NCI-H345 treated with DMSO at 0.1 percent for 48 hours (cell line): Measurements from ENCODE around the gene ANKRD33.

Source experiments
- DNase-seq: peaks from one replicate; lab custom pipeline; 2025; ENCODE audit not compliant: unreplicated experiment; lab: John Stamatoyannopoulos, UW

Gene ANKRD33

GRCh38 chr12:51887476-51888315, at the start of gene ANKRD33:
ANKRD33 (plus strand) TSS chr12:51888103; CDS start chr12:51888187, 84 bp downstream.
- no peak for DNase-seq

- no peak for DNase-seq
Observed at GRCh38 chr12:51838762-51839161, 49.1 kb upstream of the ANKRD33 start.

GRCh38 chr12:51839310-51839947, 48.5 kb upstream of the ANKRD33 start:
- no peak for DNase-seq

- no peak for DNase-seq
Observed at GRCh38 chr12:51840966-51841365, 46.9 kb upstream of the ANKRD33 start.

GRCh38 chr12:51841727-51842126, 46.2 kb upstream of the ANKRD33 start:
- no peak for DNase-seq

GRCh38 chr12:51844854-51845253, 43.0 kb upstream of the ANKRD33 start:
- DNase-seq, result no peak

GRCh38 chr12:51845482-51845881, 42.4 kb upstream of the ANKRD33 start:
- DNase-seq, result no peak

- no peak for DNase-seq
Observed at GRCh38 chr12:51846271-51846691, 41.6 kb upstream of the ANKRD33 start.

- no peak for DNase-seq
Observed at GRCh38 chr12:51846911-51847642, 40.8 kb upstream of the ANKRD33 start.

- DNase-seq, result no peak
Observed at GRCh38 chr12:51847643-51848325, 40.1 kb upstream of the ANKRD33 start.

- no peak for DNase-seq
Observed at GRCh38 chr12:51848326-51848727, 39.6 kb upstream of the ANKRD33 start, which contains the start of gene FIGNL2. FIGNL2 (minus strand) TSS chr12:51848718; CDS start chr12:51822413, 26,305 bp downstream.

- DNase-seq, result no peak
Observed at GRCh38 chr12:51848841-51849735, 38.8 kb upstream of the ANKRD33 start.

GRCh38 chr12:51850081-51850964, 37.6 kb upstream of the ANKRD33 start:
- no peak for DNase-seq

- DNase-seq, result no peak
Observed at GRCh38 chr12:51850965-51851299, 37.0 kb upstream of the ANKRD33 start.

- DNase-seq, result no peak
Observed at GRCh38 chr12:51851413-51852124, 36.3 kb upstream of the ANKRD33 start.

GRCh38 chr12:51852404-51853137, 35.3 kb upstream of the ANKRD33 start:
- DNase-seq, result no peak

- no peak for DNase-seq
Observed at GRCh38 chr12:51855586-51856428, 32.1 kb upstream of the ANKRD33 start.
